Inflammatory macrophage (primary cell): Measurements from ENCODE around the gene SFMBT1.
A peak's percentile ranks its signal among the peaks of the same experiment; 100 is the strongest.

Experiments
- DNase-seq, 2 donors: peaks; one replicate each; pipeline ENCODE4 v3.0.0-alpha.2; 2020 to 2022

Gene SFMBT1

DNA sequence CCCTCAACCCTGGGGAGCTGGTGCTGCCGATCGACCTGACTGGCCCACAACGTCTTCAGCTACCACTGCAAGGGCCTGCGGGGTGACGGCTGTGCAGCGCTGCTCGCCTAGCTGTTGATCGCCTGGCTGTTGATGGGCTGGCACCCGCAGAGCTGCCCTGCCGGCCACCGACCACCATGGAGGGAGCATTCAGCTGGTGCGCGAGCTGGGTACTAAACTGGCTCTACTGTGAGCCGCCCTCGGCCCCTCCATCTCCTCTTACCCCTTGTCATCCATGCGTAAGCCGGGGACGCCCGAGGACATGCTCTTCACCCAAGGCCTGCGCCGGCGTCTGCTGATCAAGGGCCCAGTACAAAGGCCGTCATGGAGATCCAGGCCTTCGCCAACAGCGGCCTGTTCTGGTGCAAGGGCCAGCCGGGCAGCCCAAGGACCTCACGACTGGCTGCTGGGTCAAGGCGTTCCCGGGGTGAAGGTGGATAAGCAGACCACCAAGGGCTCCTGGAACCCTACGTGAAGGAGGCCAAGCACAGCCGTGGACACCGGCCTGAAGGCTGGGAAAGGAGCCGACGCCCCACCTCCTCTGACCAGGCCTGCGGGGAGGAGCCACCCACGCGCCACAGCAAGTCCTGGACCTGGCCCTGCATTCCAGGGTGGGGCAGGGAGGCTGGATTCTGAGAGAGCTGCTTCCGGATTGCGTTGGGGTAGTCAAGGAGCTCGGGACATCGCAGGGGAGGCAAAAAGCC is 46.9 kb downstream of the SFMBT1 start:
- no peak for DNase-seq

DNA sequence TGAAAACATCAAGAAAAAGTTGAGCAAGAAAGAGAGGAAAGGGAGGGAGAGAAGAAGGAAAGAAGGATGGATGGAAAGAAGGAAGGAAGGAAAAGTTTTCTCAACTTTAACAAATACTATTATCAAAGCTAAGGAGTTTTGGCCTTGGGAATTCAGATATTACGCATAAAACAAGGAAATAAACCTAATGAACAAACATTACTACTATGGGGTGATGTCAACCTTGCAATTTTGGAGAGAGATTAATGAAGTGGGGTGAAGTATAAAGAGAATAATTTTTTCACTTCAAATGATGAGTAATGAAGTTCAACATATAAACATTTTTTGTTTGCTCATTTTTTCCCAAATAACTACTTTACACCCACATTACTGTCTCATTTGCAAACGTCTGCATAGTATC is 55.2 kb downstream of the SFMBT1 start:
- no peak for DNase-seq

DNA sequence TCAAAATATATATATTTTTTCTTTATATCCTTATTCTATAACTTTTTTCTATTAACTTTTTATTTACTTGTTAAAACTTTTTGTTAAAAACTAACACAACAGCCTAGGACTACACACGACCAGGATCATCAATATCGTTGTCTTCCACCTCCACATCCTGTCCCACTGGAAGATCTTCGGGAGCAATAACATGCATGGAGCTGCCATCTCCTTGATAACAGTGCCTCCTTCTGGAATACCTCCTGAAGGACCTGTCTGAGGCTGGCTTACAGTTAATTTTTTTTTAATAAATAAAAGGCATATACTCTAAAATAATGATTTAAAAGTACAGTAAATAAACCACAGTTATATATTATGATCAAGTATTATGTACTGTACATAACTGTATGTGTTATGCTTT is 58.9 kb downstream of the SFMBT1 start:
- no peak for DNase-seq

DNA sequence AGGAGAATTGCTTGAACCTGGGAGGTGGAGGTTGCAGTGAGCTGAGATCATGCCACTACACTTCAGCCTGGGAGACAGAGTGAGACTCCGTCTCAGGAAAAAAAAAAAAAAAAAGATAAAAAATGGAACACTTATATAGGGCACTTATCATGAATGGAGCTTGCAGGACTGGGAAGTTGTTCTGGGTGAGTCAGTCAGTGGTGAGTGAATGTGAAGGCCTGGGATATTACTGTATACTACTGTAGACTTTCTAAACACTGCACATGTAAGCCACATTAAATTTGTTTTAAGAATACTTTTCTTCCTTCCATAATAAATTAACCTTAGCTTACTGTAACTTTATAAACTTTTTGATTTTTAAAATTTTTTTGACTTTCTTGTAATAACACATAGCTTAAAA is 59.8 kb downstream of the SFMBT1 start:
- peak in 1 of 2 donors; percentile 18 for DNase-seq

DNA sequence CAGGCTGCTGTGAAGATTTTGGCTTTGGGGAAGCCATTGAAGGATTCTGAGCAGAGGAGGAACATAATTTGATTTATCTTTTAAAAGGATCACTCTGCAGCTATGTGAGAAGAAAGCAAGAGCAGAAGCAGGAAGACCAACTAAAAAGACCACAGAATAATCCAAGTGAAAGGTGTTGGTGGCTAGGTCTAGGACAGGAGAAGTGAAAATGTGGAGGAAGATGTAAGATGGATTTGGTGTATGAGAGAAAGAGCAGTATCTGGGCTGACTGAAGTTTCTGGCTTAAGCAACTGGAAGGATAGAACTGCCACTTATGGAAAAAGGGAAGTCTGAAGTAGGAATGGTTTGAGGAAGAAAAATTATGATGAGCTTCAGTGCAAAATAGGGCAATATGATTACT is 62.0 kb downstream of the SFMBT1 start:
- peak; percentile 23 to 25 for DNase-seq

DNA sequence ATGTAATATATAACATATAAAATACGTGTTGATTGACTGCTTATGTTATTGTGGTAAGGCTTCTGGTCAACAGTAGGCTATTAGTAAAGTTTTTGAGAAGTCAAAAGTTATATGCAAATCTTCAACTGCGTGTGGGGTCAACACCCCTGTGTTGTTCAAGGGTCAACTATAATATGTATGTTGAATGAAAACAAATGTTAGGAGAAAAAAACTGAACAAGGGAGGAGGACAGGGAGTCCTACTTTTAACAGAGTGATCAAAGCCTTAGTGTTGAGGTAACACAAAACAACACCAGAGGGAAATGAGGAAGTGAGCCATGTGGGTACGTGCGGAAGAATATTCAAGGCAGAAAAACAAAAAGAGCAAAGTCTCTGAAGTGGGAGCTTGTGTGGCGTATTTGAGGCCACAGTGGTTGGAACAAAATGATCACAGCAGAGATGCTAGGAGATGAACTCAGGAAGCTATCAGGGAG is 62.5 kb downstream of the SFMBT1 start:
- DNase-seq = peak; percentile 59 to 61

DNA sequence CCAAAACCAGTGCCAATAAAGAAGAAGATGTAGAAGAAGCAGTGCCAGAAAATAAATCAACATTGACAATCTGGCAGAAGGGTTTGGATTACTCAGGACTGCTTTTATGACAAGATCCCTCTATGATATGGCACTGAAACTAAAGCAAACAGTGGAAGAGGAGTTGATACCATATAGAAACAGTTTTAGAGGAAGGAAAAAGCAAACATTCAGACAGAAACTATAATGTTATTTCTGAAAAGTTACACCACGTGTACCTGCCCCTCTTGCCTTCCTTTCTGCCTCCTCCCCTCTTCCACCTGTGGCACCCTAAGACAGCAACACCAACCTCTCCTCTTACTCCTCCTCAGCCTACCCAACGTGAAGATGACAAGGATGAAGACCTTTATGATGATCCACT is 63.0 kb downstream of the SFMBT1 start:
- DNase-seq = no peak

DNA sequence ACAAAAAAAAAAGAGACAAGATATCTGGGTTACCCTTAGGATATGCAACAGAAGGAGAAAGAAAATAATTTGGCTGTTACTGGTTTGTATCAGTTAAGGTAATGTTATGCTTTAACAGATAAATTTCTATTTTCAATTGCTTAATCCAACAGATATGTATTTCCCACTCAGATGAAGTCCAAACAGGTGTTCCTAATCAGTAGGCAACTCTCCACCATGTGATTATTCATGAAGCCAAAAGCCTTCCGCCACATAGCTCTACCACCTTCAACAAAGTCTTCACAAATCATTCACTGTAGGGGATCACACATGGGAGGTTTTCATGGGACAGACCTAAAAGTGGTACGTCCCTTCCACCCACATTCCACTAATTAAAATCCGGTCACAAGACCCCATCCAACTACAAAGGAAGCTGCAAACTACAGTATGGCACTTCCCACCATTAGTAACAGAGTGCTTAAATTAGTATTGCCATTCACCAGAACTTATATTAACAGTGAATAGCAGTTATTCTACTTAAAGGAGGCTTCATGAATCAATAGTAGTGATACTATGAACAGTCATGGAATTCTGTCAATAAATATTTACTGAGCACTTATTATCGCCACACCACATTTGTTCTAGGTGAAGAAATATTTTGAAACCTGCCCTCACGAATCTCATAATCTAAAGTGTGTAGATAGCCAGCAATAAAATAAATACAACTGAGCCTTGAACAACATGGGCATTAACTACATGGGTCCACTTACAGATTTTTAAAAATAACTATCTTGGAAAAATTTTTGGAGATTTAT is 66.5 kb downstream of the SFMBT1 start:
- no peak for DNase-seq

DNA sequence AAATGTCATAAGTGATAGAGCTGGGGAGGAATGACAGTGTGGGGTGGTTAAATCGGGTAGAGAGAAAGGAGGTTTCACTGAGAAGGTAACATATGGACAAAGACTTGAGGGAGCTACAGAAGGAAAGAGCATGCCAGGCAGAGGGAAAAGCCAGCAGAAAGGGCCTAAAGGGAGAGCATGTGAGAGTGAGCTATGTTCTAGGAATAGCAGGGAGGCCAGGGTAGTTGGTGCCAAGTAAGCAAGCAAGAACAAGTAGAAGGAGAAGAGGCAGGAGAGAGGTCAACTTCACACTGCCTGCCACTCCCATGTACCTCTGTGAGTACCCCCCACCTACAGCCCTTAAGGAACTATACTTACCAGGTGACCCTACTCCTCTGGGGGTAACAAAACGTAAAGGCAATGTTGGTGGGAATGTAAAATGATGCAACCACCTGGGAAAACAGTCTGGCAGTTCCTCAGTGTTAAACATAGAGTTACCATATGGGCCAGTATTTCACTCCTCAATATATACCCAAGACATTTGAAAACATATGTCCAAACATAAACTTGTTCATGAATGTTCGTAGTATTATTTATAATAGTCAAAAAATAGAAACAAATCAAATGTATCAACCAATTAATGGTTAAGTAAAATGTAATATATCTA is 67.6 kb downstream of the SFMBT1 start:
- DNase-seq = no peak

DNA sequence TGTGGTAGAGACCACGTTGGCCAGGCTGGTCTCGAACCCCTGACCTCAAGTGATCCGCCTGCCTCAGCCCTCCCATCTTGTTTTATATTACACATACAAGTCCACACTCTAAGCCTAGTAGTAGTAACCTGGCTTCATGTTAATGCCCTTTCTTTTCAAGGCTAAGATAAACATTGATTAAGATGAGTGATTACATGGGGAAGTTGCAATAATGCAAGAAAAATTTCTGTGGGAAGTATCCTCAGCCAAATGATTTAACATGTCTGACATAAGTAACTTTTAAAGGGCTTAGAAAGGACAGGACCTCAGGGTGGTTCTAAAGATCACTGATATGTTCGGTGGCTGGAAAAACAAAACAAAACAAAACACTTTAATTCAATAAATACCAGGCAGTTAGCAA is 72.1 kb downstream of the SFMBT1 start:
- no peak for DNase-seq

DNA sequence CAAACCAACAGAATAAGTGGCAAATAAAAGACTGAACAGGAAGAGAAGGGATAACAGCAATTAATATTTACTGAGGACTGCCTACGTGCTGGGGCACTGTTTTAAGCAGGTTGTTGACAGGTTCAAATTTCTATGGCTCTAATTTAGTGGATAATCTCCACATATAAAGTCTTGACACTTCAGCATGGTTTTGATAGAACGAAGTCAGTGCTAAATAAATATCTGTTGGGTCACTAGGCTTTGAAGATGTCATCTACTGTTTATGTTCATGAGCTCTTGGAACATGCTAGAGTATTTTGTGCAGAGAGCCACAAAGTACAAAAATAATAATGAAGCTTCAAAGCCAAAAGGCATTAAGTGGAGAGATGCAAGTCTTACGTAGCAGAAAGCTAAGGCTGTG is 74.0 kb downstream of the SFMBT1 start:
- DNase-seq = no peak

DNA sequence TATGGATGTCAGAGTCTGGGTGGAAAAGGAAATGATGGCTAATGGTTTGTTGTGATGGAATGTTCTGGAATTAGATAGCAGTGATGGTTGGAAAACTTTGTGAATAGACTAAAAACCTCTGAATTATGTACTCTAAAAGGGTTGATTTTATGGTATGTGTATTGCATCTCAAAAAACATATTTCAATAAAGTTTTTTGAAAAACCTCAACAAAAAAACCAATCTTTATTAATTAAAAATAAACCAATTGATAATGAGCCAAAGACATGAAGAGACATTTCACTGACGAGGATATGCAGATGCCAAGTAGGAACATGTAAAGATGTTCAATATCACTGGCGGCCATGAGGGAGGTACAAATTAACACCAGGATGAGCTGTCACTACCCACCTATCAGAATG is 78.5 kb downstream of the SFMBT1 start:
- DNase-seq = no peak

DNA sequence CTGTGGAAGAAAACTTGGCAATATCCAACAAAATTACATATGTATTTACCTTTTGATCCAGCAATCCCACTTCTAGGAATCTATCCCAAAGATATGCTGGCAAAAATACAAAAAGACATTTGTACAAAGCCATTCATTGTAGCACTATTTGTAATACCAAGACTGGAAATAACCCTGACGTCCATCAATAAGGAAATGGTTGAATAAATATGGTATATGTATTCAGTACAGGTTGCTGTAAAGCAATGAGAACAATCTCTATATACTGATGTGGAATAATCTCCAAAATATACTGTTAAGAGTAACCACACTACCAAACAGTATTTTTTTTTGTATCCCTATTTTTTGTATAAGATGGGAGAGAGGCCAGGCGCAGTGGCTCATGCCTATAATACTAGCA is 83.7 kb downstream of the SFMBT1 start:
- DNase-seq = no peak

DNA sequence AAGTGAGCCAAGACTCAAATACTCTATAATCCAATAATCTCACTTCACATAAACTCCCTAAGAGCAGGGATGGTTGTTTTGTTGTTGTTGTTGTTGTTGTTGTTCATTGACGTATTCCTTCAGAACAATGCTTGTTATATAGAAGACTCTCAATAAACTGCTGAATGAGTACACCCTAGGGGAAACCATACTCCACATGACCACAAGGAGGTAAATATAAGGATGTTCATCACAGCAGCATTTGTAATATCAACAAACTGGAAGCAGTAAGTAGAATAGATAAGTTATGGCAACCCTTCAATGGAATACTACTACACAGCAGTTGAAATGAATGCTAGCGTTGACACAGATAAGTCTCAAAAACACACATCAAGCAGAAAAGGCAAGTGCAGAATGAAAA is 86.1 kb downstream of the SFMBT1 start:
- DNase-seq = no peak

DNA sequence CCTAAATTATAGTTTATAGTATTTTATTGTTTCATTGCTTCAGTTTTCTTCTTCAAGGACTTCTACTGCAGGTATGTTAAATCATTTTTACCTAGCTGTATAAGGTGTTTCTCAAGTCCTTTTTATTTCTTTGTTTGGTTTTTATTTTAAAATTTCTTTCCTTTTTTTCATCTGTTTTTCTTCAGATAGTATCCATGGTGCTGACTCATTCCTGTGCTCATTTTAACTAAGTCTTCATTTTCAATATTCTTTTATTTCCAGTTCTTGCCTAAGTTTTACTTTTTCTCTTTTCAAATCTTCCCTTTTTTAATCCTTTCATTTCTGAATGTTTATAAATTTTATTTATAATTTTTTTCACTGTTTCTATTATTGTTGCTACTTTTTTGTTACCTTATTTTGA is 106.3 kb downstream of the SFMBT1 start:
- DNase-seq = no peak

DNA sequence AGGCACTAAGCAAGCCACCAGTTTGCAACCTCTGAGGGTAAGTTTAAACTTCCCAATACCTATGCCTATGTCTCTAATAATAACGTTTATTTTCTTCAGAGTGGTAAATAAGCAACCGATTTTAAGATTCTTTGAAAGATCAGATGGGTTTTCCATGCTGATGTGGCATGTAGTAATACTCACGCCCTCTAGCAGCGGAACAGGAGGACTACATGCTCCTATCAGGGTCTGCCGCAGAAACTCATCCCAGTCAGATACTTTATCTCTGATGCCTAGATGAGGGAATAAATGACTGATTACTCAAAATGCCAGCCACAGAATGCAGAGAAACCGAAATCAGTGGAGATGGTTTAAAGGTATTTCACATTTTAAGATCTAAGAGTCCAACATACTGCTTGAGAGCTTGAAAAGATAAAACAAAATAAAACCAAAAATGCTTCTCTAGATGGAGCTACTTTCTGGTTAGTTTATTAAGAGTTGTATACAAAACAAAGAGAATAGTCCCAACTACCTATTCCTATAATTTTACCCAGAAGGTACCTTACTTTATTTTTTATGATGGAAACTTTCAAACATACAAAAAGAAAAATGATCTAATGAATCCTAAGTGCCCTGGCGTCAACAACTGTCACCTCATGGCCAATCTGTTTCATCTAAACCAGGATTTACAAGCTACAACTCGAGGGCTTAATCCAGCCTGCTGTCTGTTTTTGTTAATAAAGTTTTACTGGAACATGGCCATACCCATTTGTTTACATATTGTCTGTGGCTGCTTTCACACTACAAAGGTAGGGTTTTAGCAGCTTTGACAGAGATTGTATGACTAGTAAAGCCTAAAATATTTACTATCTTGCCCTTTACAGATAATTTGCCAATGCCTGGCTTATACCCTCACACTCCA is 111.0 kb downstream of the SFMBT1 start:
- DNase-seq = peak; percentile 47 to 49

DNA sequence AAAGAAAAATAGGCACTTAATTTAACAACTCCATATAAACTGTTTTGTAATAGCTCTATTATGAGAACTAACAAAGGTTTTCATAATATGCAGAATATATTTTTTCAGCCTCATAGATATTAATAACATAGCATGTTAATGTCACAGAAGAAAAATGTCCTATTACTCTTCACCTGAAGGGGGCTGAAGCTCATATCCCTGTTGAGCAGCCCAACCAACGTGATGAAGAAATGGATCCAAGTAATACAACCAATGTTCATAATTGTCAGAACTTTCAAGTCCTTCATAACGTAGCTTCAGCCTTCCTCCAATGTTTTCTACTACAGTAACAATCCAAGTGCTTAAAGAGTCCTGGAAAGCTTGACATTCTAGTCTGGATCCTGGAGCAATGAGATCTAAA is 114.0 kb downstream of the SFMBT1 start:
- no peak for DNase-seq

DNA sequence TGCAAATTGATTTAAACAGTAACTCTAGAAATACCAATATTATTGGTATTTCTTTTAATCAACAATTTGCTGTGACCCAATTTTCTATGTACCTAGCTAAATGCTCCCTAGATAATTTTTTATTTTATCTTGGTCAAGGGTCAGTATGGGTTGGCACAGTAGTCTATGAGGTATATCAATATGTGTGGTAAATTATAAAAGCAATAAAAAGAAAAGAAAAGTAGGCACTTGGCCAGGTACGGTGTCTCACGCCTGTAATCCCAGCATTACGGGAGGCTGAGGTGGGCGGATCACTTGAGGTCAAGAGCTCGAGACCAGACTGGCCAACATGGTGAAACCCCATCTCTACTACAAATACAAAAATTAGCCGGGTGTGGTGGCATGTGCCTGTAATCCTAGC is 114.5 kb downstream of the SFMBT1 start:
- DNase-seq = no peak

DNA sequence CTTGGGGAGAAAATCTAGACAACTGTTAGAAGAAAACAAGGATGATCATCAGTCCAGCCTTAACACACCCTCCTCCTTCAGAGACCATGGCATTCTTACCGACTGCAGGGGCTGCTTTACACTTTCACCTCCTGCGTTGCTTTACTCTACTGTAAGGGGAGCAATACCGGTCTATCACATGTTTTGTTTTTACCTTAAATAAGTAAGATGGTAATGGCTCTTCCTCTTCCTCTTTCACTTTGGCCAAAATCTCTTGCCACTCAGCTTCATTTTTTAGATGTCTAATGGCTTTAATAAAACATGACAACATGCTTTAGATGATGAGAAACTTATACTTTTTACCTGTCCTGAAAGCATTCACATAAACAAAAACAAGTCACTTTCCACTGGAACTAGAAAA is 115.1 kb downstream of the SFMBT1 start:
- no peak for DNase-seq

DNA sequence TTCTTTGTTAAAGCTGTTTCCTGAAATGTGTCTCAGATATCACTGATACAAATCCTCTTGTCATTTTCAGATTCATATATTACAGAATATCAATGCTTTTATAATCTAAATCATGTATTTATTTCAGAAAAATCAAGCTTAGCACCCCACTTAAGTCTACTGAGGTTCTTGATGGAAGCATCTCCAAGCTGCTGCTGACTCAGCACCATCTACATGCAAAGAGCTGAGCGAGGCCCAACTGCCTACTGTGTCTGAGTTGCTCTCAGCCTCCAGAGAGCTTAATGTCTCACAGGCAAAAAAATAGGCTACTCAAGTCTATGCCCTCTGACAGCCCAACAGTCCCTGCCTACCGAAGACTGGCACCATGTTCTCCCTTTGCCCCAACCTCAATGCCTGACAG is 119.3 kb downstream of the SFMBT1 start:
- no peak for DNase-seq

DNA sequence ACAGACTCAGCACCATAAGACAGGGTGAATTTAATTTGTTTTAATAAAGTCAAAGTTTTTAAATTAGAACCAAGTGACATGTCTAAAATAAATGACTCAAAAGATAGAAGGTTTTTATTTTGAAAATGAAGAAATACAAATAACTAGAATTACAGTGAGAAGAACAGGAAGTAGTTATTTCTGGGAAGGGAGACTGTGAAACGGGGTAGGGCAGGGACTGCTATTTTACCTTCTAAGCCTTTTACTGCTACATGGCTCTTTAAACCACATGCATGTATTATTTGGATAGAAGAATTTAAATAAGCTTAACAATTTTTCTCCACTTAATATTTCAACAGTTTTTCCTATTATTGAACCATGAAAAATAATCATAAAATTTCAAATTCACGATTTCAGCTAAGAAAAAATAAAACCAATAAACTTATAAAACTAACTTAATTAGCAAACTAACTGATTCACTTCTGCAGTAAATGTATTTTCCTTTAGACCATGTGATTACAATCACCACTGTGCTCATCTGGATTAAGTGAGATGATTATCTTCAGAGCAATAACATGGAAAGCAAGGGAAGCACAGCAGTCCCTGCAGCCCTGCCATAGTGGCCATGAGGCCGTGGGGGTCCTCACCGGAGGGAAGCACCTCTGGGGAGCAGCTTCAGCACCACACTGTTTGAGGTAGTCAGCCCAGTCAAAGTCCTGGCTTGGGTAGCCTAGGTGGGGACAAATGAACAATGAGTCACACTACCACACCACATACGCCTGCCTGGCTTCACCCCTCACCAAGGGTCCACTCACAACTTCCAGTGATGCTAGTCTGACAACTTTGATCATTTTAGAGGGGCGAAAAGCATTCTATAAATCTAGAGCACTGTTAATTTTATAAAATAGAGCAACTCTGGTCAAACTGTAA is 120.2 kb downstream of the SFMBT1 start:
- peak; percentile 9 to 47 for DNase-seq

DNA sequence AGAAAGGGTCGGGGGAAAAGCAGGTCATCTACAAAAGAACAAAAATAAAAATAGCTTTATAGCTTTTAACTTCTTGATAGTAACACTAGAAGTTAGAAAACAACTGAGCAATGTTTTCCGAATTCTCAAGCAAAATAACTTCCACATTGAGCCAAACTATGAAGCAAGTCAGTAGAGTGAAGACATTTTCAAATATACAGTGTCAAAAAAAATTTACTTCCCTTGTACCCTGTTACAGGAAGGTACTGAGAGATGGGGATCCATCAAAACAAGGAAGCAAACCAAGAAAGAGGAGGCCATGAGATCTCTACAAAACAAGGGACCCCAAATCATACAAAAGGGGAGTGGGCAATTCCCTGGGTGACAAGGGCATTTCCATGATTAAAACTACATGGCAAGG is 121.9 kb downstream of the SFMBT1 start:
- DNase-seq = peak; percentile 33 to 82
